Measurements from ENCODE around the gene ENTPD8. TPM values are rescaled to one million over a fixed set of nuclear protein-coding genes. Genes with fewer than 3 reads are reported as not detected.

ENTPD8 gene
- total and polyA plus RNA-seq, 2 of the 13 experiments (the other 11 are each of a cell fraction or from before 2014, with no cell fraction given): 0.26 to 0.44 TPM

- TF ChIP-seq ZNF414 (CRISPR knock-in tag; IDR thresholded peaks at IDR 0.05) (peak; percentile 90; the same call in 1 of the 2 replicates), ZBTB40 (IDR thresholded peaks at IDR 0.05) (no peak), ZBTB40 (CRISPR knock-in tag; IDR thresholded peaks at IDR 0.05) (peak; percentile 71), TFDP1 (CRISPR knock-in tag; IDR thresholded peaks at IDR 0.05; ENCODE audit: borderline replicate concordance) (peak; percentile 87; the same call in 1 of the 2 replicates), SIX1 (CRISPR knock-in tag; IDR thresholded peaks at IDR 0.05; ENCODE audit: borderline replicate concordance) (0 out of 2 replicates have a peak, but pooled peaks have one; percentile 31), NR0B2 (CRISPR knock-in tag; IDR thresholded peaks at IDR 0.05) (peak; percentile 77; the same call in 1 of the 2 replicates), POGZ (CRISPR knock-in tag; IDR thresholded peaks at IDR 0.05) (peak; percentile 55; the same call in 1 of the 2 replicates), ZNF326 (CRISPR knock-in tag; IDR thresholded peaks at IDR 0.05; ENCODE audit: borderline replicate concordance) (0 out of 2 replicates have a peak, but pooled peaks have one; percentile 15), ZNF616 (CRISPR knock-in tag; IDR thresholded peaks at IDR 0.05; ENCODE audit: low read depth) (peak; percentile 95; the same call in 1 of the 2 replicates), MEF2D (CRISPR knock-in tag; IDR thresholded peaks at IDR 0.05) (peak; percentile 94), PPARG (CRISPR knock-in tag; conservative IDR thresholded peaks at IDR 0.05) (no peak; the same call in 1 of the 2 replicates), ZSCAN12 (CRISPR knock-in tag; IDR thresholded peaks at IDR 0.05) (peak; percentile 41; the same call in 1 of the 2 replicates), ZIK1 (CRISPR knock-in tag; IDR thresholded peaks at IDR 0.05; ENCODE audit: borderline replicate concordance, low read depth) (peak; percentile 95), ZNF430 (CRISPR knock-in tag; IDR thresholded peaks at IDR 0.05) (peak; percentile 96), ZNF234 (CRISPR knock-in tag; conservative IDR thresholded peaks at IDR 0.05) (peak; percentile 96; the same call in 1 of the 2 replicates)
Observed at GRCh38 chr9:137454597-137455358, 13.6 kb upstream of the ENTPD8 start (continued).
